Mammary epithelial cell (primary cell): ENCODE results near the gene ZHX3.

Experiments
- EZH2 ChIP-seq: IDR thresholded peaks from 2 replicates; pipeline ENCODE4 v1.6.1; 2012; ENCODE audit warnings: low read length, inconsistent platforms, borderline replicate concordance
- TF ChIP-seq, protein P1 (sequence below), 2 donors: IDR thresholded peaks in 1 of 2; conservative IDR thresholded peaks in 1 of 2; 2 replicates each; pipeline ENCODE4 v1.5.1; 2011 to 2012; ENCODE audit warnings: inconsistent platforms in 2 of 2, low read length in 2 of 2, mild to moderate bottlenecking in 2 of 2, control low read depth in 1 of 2, low read depth in 1 of 2; ENCODE audit not compliant: insufficient read depth in 1 of 2; ENCODE audit errors: extremely low read depth in 1 of 2

DNA sequence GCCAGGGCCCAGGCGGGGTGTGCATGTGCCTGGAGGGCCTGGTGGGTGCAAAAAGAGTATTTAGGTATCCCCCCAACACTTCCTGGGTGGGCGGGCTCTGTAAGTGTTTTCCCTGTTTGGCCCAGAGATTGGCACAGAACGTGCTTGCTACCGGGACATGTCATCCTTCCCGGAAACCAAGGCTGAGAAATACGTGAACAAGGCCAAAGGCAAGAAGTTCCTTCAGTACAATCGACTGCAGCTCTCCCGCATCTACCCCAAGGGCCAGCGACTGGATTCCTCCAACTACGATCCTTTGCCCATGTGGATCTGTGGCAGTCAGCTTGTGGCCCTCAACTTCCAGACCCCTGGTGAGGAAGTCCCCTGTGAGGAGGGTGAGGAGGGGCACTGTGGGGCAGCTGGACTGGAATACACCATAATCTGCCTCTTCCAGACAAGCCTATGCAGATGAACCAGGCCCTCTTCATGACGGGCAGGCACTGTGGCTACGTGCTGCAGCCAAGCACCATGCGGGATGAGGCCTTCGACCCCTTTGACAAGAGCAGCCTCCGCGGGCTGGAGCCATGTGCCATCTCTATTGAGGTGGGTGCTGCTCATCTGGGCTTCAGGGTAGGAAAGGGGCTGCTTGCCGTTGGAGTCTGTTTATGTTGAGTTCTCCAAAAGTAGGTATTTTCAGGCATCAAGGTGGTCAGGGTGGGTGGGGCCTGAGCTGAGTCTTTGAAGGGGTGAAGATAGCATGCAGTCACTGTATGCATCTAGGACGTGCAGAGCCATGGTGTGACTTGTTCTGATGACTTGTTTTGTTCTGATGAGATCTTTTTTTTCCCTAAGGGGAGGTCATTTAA, 145.0 kb downstream of the ZHX3 start:
- TF ChIP-seq, protein P1, sequence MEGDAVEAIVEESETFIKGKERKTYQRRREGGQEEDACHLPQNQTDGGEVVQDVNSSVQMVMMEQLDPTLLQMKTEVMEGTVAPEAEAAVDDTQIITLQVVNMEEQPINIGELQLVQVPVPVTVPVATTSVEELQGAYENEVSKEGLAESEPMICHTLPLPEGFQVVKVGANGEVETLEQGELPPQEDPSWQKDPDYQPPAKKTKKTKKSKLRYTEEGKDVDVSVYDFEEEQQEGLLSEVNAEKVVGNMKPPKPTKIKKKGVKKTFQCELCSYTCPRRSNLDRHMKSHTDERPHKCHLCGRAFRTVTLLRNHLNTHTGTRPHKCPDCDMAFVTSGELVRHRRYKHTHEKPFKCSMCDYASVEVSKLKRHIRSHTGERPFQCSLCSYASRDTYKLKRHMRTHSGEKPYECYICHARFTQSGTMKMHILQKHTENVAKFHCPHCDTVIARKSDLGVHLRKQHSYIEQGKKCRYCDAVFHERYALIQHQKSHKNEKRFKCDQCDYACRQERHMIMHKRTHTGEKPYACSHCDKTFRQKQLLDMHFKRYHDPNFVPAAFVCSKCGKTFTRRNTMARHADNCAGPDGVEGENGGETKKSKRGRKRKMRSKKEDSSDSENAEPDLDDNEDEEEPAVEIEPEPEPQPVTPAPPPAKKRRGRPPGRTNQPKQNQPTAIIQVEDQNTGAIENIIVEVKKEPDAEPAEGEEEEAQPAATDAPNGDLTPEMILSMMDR (conservative IDR thresholded peaks at IDR 0.05 in 1 of 2, IDR thresholded peaks at IDR 0.05 in 1 of 2; ENCODE audit: extremely low read depth in 1 of 2, insufficient read depth in 1 of 2, low read depth in 1 of 2, low read length in 2 of 2) = no peak
- no peak for TF ChIP-seq EZH2
